Midbrain (tissue), 1 donor: Measurements from ENCODE around the gene NLN.
A peak's percentile ranks its signal among the peaks of the same experiment; 100 is the strongest.
"Not testable (repeated sequence)": the region's sequence is repeated elsewhere in the genome, so short reads cannot be mapped to it uniquely, and the experiment has no call there.

Source experiments
- DNase-seq: peaks from one replicate; lab custom pipeline; 2025; lab: John Stamatoyannopoulos, UW

The NLN gene

GRCh38 chr5:65772963-65773362 is 51.0 kb downstream of the NLN start:
- not testable (repeated sequence) for DNase-seq

DNA sequence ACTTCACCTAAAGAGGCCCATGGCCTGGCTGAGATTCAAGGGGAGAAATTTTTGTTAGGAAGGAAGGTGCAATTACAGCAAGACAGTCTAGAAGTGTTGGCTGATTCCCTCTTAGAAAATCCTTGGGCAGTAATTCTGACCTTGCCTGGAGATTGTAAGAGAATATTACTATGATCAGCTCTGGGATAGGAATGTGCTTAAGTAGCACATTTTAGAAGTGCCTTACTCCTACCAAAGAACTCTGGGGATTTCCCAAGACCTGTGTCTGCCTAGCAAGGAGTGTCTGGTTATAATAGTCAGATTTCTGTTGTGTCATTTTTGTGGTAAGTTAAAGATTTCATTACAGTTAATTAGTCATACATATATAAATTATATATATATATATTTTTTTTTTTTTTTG is 52.3 kb downstream of the NLN start:
- no peak for DNase-seq

- DNase-seq, result no peak
These were observed 53.5 kb downstream of the NLN start for GRCh38 chr5:65775476-65775875.

GRCh38 chr5:65776441-65777141 is 54.6 kb downstream of the NLN start:
- no peak for DNase-seq

GRCh38 chr5:65778126-65778525 is 56.1 kb downstream of the NLN start:
- no peak for DNase-seq

DNA sequence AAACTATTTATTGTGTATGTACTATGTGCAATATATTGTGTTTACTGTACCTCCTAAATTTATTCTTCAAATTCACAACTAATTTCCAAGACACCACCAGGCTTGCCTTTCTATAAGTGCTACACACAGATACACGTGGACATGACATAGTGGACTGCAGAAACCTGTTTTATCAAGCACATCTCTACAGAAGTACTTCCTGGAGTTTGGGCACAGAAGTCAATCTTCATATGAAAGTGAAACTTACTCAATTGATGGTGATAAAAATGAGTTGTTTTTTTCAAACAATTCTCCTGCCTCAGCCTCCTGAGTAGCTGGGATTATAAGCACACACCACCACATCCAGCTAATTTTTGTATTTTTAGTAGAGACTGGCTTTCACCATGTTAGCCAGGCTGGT is 57.6 kb downstream of the NLN start:
- no peak for DNase-seq

GRCh38 chr5:65788296-65788695 is 66.3 kb downstream of the NLN start:
- DNase-seq, result not testable (repeated sequence)

GRCh38 chr5:65790371-65791163 is 68.6 kb downstream of the NLN start:
- DNase-seq, result no peak

DNA sequence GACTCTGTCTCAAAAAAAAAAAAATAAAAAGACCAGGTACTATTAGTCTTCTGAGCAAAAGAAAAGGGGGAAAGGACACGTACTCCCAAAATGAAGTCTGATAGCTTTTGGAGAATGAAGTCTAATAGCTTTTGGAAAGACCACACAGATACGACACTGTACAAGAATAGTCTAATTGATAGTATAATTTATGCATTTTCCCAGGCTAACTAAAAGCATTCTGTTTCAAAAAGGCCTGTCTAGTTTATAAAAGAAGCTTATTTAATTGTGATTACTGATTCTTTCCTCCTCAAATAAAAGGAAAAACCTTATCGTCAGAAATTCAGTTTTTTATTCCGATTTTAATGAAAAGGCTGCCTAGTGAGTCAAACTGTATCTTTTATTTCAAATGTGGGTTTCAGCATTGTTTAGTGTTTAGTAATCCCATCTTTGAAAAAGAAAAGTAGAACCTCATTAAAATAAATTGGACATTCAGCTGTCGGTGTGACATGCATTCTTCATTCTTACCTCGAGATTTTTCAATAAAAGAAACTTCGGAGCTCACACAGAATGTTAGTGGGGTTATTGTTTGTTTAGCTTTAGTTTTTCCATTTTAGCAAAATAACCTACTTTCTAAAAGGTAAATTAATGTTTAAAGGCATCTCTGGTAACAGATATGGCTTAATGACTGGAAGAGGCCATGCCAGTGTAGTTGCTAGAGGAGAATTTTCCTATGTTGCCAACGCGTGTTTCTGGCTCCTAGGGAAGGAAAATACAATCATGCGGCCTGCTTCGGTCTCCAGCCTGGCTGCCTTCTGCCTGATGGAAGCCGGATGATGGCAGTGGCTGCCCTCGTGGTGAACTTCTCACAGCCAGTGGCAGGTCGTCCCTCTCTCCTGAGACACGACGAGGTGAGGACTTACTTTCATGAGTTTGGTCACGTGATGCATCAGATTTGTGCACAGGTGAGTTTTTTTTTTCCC is 70.0 kb downstream of the NLN start:
- peak; percentile 68 for DNase-seq

GRCh38 chr5:65796269-65796668 is 74.3 kb downstream of the NLN start:
- DNase-seq, result no peak

GRCh38 chr5:65796751-65797316 is 74.8 kb downstream of the NLN start:
- no peak for DNase-seq

DNA sequence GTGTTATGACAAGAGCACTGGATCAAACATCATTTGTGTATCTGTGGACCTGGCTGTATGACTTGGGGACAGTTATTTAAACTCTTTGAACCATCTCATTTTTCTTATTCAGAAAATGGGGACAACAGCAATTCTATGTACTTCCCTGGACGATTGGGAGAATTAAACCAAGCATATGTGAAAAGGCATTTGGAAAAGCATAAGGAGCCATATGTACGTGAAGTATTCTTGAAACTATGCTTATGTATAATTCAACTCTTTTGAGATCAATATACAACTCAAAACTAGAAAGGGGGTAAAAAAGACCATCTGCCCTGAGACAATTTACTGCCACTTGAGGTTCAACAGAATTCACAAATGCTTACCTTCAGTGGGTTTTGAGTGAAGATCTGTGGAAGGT is 75.5 kb downstream of the NLN start:
- no peak for DNase-seq

GRCh38 chr5:65799857-65800256 is 77.9 kb downstream of the NLN start:
- no peak for DNase-seq

- no peak for DNase-seq
These were observed 78.8 kb downstream of the NLN start for GRCh38 chr5:65800775-65801174.

GRCh38 chr5:65801352-65801783 is 79.4 kb downstream of the NLN start:
- DNase-seq, result peak; percentile 82

DNA sequence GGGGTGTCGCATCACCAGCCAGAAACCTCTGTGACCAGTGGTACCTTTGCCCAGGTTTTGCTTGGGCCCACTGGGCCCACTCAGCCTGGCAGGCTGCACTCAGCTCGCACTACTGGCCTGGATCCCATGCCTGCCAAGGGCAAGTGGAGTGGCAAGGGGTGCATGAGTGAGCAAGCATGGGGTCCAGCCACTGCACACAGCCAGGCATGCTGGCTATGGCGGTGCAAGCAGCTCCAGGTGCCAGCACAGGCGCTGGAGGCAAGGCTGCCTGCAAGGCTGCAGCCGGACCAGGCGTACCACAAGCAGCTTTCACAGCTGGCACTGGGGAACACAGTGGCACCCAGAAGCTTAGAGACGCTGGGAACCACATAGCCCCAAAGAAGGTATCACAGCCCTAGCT is 80.1 kb downstream of the NLN start:
- DNase-seq, result no peak

DNA sequence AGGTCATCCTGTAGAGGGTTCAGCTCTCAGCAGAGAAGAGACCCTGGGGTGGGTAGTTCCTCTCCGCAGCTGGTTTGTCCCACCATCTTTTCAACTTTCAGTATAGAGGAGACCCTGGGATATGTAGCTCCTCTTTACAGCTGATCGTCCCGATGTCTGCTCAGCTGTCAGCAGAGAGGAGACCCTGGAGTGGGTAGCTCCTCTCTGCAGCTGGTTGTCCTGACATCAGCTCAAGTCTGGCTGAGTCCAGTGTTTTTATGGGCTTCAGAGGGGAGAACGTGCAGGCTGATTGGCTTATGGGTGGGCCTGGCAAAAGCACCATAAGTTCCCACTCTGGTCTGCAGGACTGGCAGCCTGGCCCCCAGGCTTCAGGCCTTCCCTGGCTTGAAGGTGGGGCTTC is 80.8 kb downstream of the NLN start:
- DNase-seq, result no peak

GRCh38 chr5:65803699-65804391 is 81.8 kb downstream of the NLN start:
- DNase-seq, result no peak

GRCh38 chr5:65805089-65805488 is 83.1 kb downstream of the NLN start:
- DNase-seq, result no peak

GRCh38 chr5:65807494-65807893 is 85.5 kb downstream of the NLN start:
- not testable (repeated sequence) for DNase-seq

DNA sequence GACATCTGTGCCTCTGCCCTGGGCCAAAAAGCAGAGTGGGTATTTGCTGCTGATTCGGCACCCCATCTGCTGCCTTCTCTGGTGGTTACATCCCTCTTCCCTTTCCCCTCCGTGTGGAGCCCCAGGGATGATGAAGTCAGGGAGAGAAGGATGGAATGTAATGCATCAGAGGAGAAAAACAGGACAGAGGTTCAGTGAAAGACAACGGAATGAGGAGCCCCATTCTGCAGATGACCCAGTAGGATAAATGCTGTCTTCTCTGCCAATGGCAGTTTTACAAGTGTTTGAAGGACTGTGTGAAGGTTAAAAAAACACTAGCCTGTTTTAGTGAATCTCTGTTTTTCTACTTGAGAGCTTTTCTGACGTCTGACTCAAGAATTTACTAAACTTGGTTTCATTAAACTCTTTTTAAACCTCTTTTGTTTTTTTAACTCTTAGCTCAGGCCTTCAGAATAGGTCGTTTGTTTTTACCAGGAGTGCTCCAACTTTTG is 86.3 kb downstream of the NLN start:
- no peak for DNase-seq
